ENCODE data around the gene CRYBG1. TPM values are rescaled to one million over a fixed set of nuclear protein-coding genes. Genes with fewer than 3 reads are reported as not detected.

CRYBG1 gene
- total RNA-seq, 2 donors from 2014 or later = 2.5 to 2.7 TPM

DNA sequence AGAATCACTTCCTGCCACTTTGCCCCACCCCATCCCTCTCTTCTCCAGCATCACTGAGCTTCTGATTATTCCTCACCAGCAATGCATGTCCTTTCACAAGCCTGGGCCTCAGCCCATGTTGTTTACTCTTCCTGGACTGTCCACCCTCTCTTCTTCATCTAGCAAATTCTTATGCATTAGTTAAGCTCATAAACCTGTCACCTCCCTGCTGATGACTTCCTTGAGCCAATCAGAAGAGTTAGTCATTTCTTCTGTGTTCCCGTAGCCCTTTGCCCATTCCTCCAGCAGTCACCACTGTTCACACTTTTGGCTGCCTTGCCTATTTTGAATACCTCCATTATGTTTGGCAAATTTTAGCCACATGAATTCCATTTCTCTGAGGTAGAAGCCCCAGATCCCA, 4.1 kb upstream of the CRYBG1 start:
- no peak overlapping the region for H3K27ac ChIP-seq (ENCODE audit: low read depth, low read length)
- H3K4me3 Mint-ChIP-seq = no peak overlapping the region
- peaks cover 7% of the 10 kb centered on the region for H3K4me1 Mint-ChIP-seq
- H3K36me3 ChIP-seq (ENCODE audit: control insufficient read depth, insufficient read depth, low read length) = no peaks in the 10 kb centered on the region
- peaks cover 32% of the 10 kb centered on the region for H3K27me3 ChIP-seq (ENCODE audit: control insufficient read depth, insufficient read depth, low read length, poor library complexity, severe bottlenecking)
- H3K4me3 ChIP-seq (ENCODE audit: low read length) = no peak overlapping the region
- DNase-seq = no peak
- WGBS, 2 experiments (ENCODE audit: insufficient coverage in 1 of 2, insufficient read length in 1 of 2) = 94 to 100% methylated on average over 1 of the region's 1 CpG
- TF ChIP-seq, protein P1, sequence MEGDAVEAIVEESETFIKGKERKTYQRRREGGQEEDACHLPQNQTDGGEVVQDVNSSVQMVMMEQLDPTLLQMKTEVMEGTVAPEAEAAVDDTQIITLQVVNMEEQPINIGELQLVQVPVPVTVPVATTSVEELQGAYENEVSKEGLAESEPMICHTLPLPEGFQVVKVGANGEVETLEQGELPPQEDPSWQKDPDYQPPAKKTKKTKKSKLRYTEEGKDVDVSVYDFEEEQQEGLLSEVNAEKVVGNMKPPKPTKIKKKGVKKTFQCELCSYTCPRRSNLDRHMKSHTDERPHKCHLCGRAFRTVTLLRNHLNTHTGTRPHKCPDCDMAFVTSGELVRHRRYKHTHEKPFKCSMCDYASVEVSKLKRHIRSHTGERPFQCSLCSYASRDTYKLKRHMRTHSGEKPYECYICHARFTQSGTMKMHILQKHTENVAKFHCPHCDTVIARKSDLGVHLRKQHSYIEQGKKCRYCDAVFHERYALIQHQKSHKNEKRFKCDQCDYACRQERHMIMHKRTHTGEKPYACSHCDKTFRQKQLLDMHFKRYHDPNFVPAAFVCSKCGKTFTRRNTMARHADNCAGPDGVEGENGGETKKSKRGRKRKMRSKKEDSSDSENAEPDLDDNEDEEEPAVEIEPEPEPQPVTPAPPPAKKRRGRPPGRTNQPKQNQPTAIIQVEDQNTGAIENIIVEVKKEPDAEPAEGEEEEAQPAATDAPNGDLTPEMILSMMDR (conservative IDR thresholded peaks at IDR 0.05) = no peak
- peaks cover 12% of the 10 kb centered on the region for H3K27me3 Mint-ChIP-seq (ENCODE audit: insufficient read depth)
- H3K9me3 ChIP-seq (ENCODE audit: control insufficient read depth, low read length) = no peaks in the 10 kb centered on the region
- no peaks in the 10 kb centered on the region for H3K36me3 Mint-ChIP-seq (ENCODE audit: low read depth)
- H3K4me1 ChIP-seq (ENCODE audit: control insufficient read depth, insufficient read depth, low read length) = no peaks in the 10 kb centered on the region
- H3K9ac ChIP-seq (ENCODE audit: extremely low read depth, low read length, poor library complexity, severe bottlenecking) = no peak overlapping the region
- peaks cover 7% of the 10 kb centered on the region for H3K9me3 Mint-ChIP-seq
- H3K27ac Mint-ChIP-seq = no peak overlapping the region

DNA sequence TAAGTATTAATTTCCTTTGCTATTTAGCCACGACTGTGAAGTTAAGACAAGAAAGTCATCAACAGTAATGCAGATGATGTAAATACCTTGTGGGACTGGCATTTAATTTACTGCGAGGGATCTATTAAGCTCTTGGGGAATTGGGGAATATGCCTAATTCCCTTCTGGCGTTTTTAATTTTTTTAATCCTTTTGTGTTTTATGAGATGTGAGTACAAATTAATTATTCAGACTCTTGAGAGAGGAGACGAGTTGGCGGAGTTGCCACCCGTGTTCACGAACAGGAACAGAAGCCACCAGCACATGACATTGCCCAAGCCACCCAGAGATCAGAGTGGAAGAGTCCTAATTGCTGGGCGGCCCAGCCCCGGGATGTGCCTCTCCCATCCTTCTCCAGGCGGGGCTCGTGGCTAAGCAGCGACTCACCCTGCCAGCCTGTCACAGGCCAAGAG, 533 bp upstream of the CRYBG1 start:
- no peak overlapping the region for H3K9ac ChIP-seq (ENCODE audit: extremely low read depth, low read length, poor library complexity, severe bottlenecking)
- no peaks in the 10 kb centered on the region for H3K9me3 Mint-ChIP-seq
- H3K27ac Mint-ChIP-seq = no peak overlapping the region
- TF ChIP-seq, protein P1 (conservative IDR thresholded peaks at IDR 0.05) = no peak
- H3K4me3 ChIP-seq (ENCODE audit: low read length) = peak overlapping the region; percentile 64
- H3K9me3 ChIP-seq (ENCODE audit: control insufficient read depth, low read length) = no peaks in the 10 kb centered on the region
- H3K4me1 ChIP-seq (ENCODE audit: control insufficient read depth, insufficient read depth, low read length) = no peaks in the 10 kb centered on the region
- H3K27ac ChIP-seq (ENCODE audit: low read depth, low read length) = no peak overlapping the region
- H3K36me3 ChIP-seq (ENCODE audit: control insufficient read depth, insufficient read depth, low read length) = no peaks in the 10 kb centered on the region
- H3K4me3 Mint-ChIP-seq = peak overlapping the region; percentile 68
- H3K36me3 Mint-ChIP-seq (ENCODE audit: low read depth) = no peaks in the 10 kb centered on the region
- DNase-seq = no peak
- H3K4me1 Mint-ChIP-seq = peaks cover 4% of the 10 kb centered on the region
- H3K27me3 ChIP-seq (ENCODE audit: control insufficient read depth, insufficient read depth, low read length, poor library complexity, severe bottlenecking) = peaks cover 43% of the 10 kb centered on the region
- 26 to 29% methylated on average over 11 to 12 of the region's 12 CpGs for WGBS, 2 experiments (ENCODE audit: insufficient coverage in 1 of 2, insufficient read length in 1 of 2)
- H3K27me3 Mint-ChIP-seq (ENCODE audit: insufficient read depth) = peaks cover 18% of the 10 kb centered on the region

DNA sequence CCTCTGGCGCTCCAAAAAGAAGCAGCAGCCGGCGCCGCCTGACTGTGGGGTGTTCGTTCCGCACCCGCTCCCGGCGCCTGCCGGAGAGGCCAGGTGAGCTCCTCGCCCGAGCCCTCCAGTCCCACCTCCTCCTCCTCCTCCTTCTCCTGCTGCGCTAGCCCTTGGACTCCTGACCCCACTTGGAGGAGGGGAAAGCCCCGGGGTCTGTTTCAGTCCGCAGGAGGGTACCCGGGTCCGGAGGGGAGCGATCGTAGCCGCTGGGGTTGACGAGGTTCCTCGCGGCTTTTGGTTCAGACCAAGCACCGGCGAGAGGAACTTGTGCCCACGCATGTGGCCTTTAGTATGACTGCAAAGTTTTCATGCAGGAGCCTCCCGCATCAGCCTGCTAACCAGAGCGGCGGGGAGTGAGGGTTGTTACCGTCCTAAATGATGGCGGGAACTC, 493 bp downstream of the CRYBG1 start:
- 5 to 8% methylated on average over 16 to 31 of the region's 31 CpGs for WGBS, 2 experiments (ENCODE audit: insufficient coverage in 1 of 2, insufficient read length in 1 of 2)
- Mint-ChIP-seq H3K36me3 (ENCODE audit: low read depth) (no peaks in the 10 kb centered on the region), H3K27me3 (ENCODE audit: insufficient read depth) (peaks cover 18% of the 10 kb centered on the region), H3K9me3 (no peaks in the 10 kb centered on the region), H3K27ac (no peak overlapping the region), H3K4me1 (peaks cover 4% of the 10 kb centered on the region), H3K4me3 (peak overlapping the region; percentile 68)
- H3K36me3 ChIP-seq (ENCODE audit: control insufficient read depth, insufficient read depth, low read length) = no peaks in the 10 kb centered on the region
- H3K4me1 ChIP-seq (ENCODE audit: control insufficient read depth, insufficient read depth, low read length) = no peaks in the 10 kb centered on the region
- TF ChIP-seq, protein P1 (conservative IDR thresholded peaks at IDR 0.05) = no peak
- no peak overlapping the region for H3K9ac ChIP-seq (ENCODE audit: extremely low read depth, low read length, poor library complexity, severe bottlenecking)
- peaks cover 43% of the 10 kb centered on the region for H3K27me3 ChIP-seq (ENCODE audit: control insufficient read depth, insufficient read depth, low read length, poor library complexity, severe bottlenecking)
- no peak overlapping the region for H3K27ac ChIP-seq (ENCODE audit: low read depth, low read length)
- peak; percentile 81 for DNase-seq
- peak overlapping the region; percentile 64 for H3K4me3 ChIP-seq (ENCODE audit: low read length)
- H3K9me3 ChIP-seq (ENCODE audit: control insufficient read depth, low read length) = no peaks in the 10 kb centered on the region

Data from endodermal cell (in vitro differentiated cells).